H9 (cell line): ENCODE data around the gene ACKR3. TPM values are rescaled to one million over a fixed set of nuclear protein-coding genes. Genes with fewer than 3 reads are reported as not detected.

ENCODE experiments used
- DNase-seq: peaks from one replicate; pipeline ENCODE4 v3.0.0-alpha.2; 2017
- H2AFZ ChIP-seq: one replicate; pipeline ENCODE4 v1.6.1; 2013; ENCODE audit warnings: mild to moderate bottlenecking, low read length, control low read depth, moderate library complexity
- H2AK5ac ChIP-seq: 2 replicates; pipeline ENCODE4 v1.6.1; 2013; ENCODE audit warnings: low read length, control low read depth, mixed read lengths; ENCODE audit not compliant: insufficient read length
- H2BK120ac ChIP-seq: one replicate; pipeline ENCODE4 v1.6.1; 2013; ENCODE audit warnings: low read depth, mild to moderate bottlenecking, low read length, control low read depth, inconsistent platforms; ENCODE audit not compliant: poor library complexity, severe bottlenecking
- H2BK12ac ChIP-seq: 2 replicates; pipeline ENCODE4 v1.6.1; 2013; ENCODE audit warnings: low read length, control low read depth, mixed read lengths, low read depth; ENCODE audit not compliant: insufficient read length
- H2BK15ac ChIP-seq: 2 replicates; pipeline ENCODE4 v1.6.1; 2013; ENCODE audit warnings: low read depth, low read length, control low read depth
- H2BK20ac ChIP-seq: one replicate; pipeline ENCODE4 v1.6.1; 2013; ENCODE audit warnings: low read depth, mild to moderate bottlenecking, low read length, control low read depth, inconsistent platforms; ENCODE audit not compliant: poor library complexity, severe bottlenecking
- H2BK5ac ChIP-seq: 2 replicates; pipeline ENCODE4 v1.6.1; 2013; ENCODE audit warnings: low read length, control low read depth, mixed read lengths; ENCODE audit not compliant: insufficient read length
- H3K14ac ChIP-seq: 2 replicates; pipeline ENCODE4 v1.6.1; 2013; ENCODE audit warnings: low read length, control low read depth; ENCODE audit not compliant: insufficient read depth
- H3K18ac ChIP-seq: 2 replicates; pipeline ENCODE4 v1.6.1; 2013; ENCODE audit warnings: low read depth, mild to moderate bottlenecking, mixed read lengths, low read length, control low read depth; ENCODE audit not compliant: insufficient read length
- H3K23ac ChIP-seq: 2 replicates; pipeline ENCODE4 v1.6.1; 2013; ENCODE audit warnings: low read length, control low read depth, mixed read lengths, low read depth; ENCODE audit not compliant: insufficient read length
- H3K23me2 ChIP-seq: 2 replicates; pipeline ENCODE4 v1.6.1; 2013; ENCODE audit warnings: low read depth, mild to moderate bottlenecking, mixed read lengths, low read length, control low read depth; ENCODE audit not compliant: insufficient read length, poor library complexity, severe bottlenecking
- H3K27ac ChIP-seq: 2 replicates; pipeline ENCODE4 v1.5.1; 2013; ENCODE audit warnings: low read length, control low read depth, mixed read lengths, low read depth; ENCODE audit not compliant: insufficient read length
- H3K27me3 ChIP-seq: 2 replicates; pipeline ENCODE4 v1.6.1; 2013; ENCODE audit warnings: low read length, control low read depth, inconsistent platforms; ENCODE audit not compliant: insufficient read depth
- H3K4ac ChIP-seq: 2 replicates; pipeline ENCODE4 v1.6.1; 2013; ENCODE audit warnings: low read depth, mild to moderate bottlenecking, control low read depth, inconsistent platforms, low read length, moderate library complexity
- H3K4me1 ChIP-seq: 2 replicates; pipeline ENCODE4 v1.6.1; 2013; ENCODE audit warnings: low read length, control low read depth, inconsistent platforms; ENCODE audit not compliant: insufficient read depth
- H3K4me2 ChIP-seq: 2 replicates; pipeline ENCODE4 v1.6.1; 2013; ENCODE audit warnings: low read length, control low read depth, mixed read lengths; ENCODE audit not compliant: insufficient read length, insufficient read depth
- H3K56ac ChIP-seq: 2 replicates; pipeline ENCODE4 v1.6.1; 2013; ENCODE audit warnings: low read depth, mild to moderate bottlenecking, mixed read lengths, low read length, control low read depth; ENCODE audit not compliant: insufficient read length
- H3K79me1 ChIP-seq: 2 replicates; pipeline ENCODE4 v1.6.1; 2013; ENCODE audit warnings: low read depth, mild to moderate bottlenecking, moderate library complexity, low read length, control low read depth, inconsistent platforms; ENCODE audit not compliant: insufficient read depth, poor library complexity, severe bottlenecking
- H3K79me2 ChIP-seq: 2 replicates; pipeline ENCODE4 v1.6.1; 2013; ENCODE audit warnings: low read length, control low read depth, inconsistent platforms; ENCODE audit not compliant: insufficient read depth
- H3K9ac ChIP-seq: 2 replicates; pipeline ENCODE4 v1.6.1; 2013; ENCODE audit warnings: low read length, control low read depth, mixed read lengths; ENCODE audit not compliant: insufficient read length; ENCODE audit errors: extremely low read depth
- H3K9me3 ChIP-seq: one replicate; pipeline ENCODE4 v1.6.1; 2013; ENCODE audit warnings: low read depth, low read length, inconsistent platforms; ENCODE audit not compliant: control insufficient read depth
- H3T11ph ChIP-seq: one replicate; pipeline ENCODE4 v1.6.1; 2013; ENCODE audit warnings: mild to moderate bottlenecking, low read length, control low read depth, inconsistent platforms
- H4K20me1 ChIP-seq: one replicate; pipeline ENCODE4 v1.6.1; 2013; ENCODE audit not compliant: control insufficient read depth, insufficient read length, insufficient read depth
- H4K5ac ChIP-seq: 2 replicates; pipeline ENCODE4 v1.6.1; 2013; ENCODE audit warnings: low read depth, mild to moderate bottlenecking, mixed read lengths, low read length, control low read depth; ENCODE audit not compliant: insufficient read length
- H4K8ac ChIP-seq: replicated peaks from 2 replicates; pipeline ENCODE4 v1.6.1; 2013; ENCODE audit warnings: low read length, control low read depth, mixed read lengths, low read depth; ENCODE audit not compliant: insufficient read length
- H4K91ac ChIP-seq: 2 replicates; pipeline ENCODE4 v1.6.1; 2013; ENCODE audit warnings: low read depth, mild to moderate bottlenecking, moderate library complexity, mixed read lengths, low read length, control low read depth; ENCODE audit not compliant: insufficient read length
- H3K27ac Mint-ChIP-seq, 3 experiments: 2 replicates in 2 of 3; 3 replicates in 1 of 3; pipeline ENCODE4 v1.8.0; 2020 to 2021; ENCODE audit warnings: mixed read lengths in 3 of 3, mild to moderate bottlenecking in 1 of 3, moderate library complexity in 1 of 3
- H3K27me3 Mint-ChIP-seq: 2 replicates; pipeline ENCODE4 v1.8.0; 2021; ENCODE audit warnings: low read depth, mild to moderate bottlenecking, moderate library complexity, mixed read lengths
- H3K36me3 Mint-ChIP-seq, 3 experiments: 2 replicates in 2 of 3; 3 replicates in 1 of 3; pipeline ENCODE4 v1.8.0; 2020 to 2021; ENCODE audit warnings: low read depth in 3 of 3, mixed read lengths in 3 of 3; ENCODE audit not compliant: insufficient read depth in 1 of 3
- H3K4me1 Mint-ChIP-seq, 2 experiments: 2 replicates each; pipeline ENCODE4 v1.8.0; 2020; ENCODE audit warnings: mixed read lengths in 2 of 2
- H3K4me3 Mint-ChIP-seq, 2 experiments: 2 replicates in 1 of 2; 3 replicates in 1 of 2; pipeline ENCODE4 v1.8.0; 2020 to 2021; ENCODE audit warnings: mild to moderate bottlenecking in 2 of 2, mixed read lengths in 2 of 2, moderate library complexity in 1 of 2
- H3K9me3 Mint-ChIP-seq, 2 experiments: 2 replicates in 1 of 2; 3 replicates in 1 of 2; pipeline ENCODE4 v1.8.0; 2020; ENCODE audit warnings: mild to moderate bottlenecking in 2 of 2, mixed read lengths in 2 of 2, moderate library complexity in 1 of 2
- WGBS: extraction: QIAGEN DNeasy Blood & Tissue Kit; methylation state at CpG from one replicate; pipeline ENCODE4 v1.1.7; 2013; ENCODE audit warnings: missing lambda C conversion rate, low lambda C conversion rate, mixed read lengths; ENCODE audit not compliant: insufficient read length; ENCODE audit errors: extremely low coverage; 5-methylcytosine and 5-hydroxymethylcytosine counted together
- total RNA-seq: library from RNA; stranded (reverse); gene quantifications from 2 replicates; pipeline ENCODE4 v1.2.1, GENCODE V29; 2021
- TF ChIP-seq, protein P1 (sequence below): fragments of 200-600 bp; sonication (generic); conservative IDR thresholded peaks from 3 replicates; pipeline ENCODE4 v1.8.0; 2021; ENCODE audit warnings: antibody characterized with exemption, mild to moderate bottlenecking

ACKR3 gene
- total RNA-seq, 1 experiment from 2014 or later: 0.44 TPM

DNA sequence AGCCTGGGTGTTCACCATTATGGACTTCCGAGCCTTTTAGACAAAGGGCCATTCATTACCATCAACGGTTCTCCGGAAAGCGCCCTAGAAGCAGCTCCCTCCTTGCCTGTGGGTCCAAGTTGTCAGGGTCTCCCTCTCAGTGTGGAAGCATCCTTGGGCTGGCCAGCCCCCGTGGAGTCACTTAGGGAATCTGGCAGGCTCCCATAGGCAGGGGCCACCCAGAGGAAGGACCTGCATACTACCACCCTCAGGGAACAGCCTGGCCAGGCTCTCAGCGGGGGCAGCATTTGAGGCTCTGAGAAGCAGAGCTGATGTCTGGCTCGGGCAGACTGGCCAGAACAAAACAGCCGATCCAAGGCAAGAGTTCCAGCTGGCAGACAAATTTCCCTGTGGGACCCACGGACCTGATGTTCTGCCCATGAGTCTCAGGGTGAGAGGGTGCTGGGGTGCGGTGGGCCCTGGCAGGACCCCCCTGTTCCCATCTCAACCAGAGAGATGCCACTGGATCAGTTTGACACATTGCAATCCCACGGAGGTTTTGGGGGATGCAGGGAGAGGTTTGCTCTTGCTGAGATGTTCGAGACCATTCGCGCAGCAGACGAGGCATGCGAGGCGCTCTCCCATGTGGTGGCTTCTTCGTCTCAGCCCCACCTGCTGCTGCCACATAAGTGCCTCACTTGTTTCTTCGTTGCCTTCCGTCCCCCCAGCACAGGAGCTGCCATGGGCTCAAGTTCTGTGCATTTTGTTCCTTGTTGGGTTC is 56.9 kb downstream of the ACKR3 start:
- Histone ChIP-seq H2AFZ (no peak overlapping the region), H3K4me2 (no peak overlapping the region), H3K4me1 (no peaks in the 10 kb centered on the region), H3K4ac (no peak overlapping the region), H2BK15ac (no peak overlapping the region), H2BK5ac (no peak overlapping the region), H3K23me2 (no peaks in the 10 kb centered on the region), H3K56ac (no peak overlapping the region), H2BK120ac (no peak overlapping the region), H3K27ac (no peak overlapping the region), H4K91ac (no peak overlapping the region), H3K79me1 (no peaks in the 10 kb centered on the region), H3K14ac (peak overlapping the region; percentile 25; the same call in 1 of the 2 replicates), H3K79me2 (no peaks in the 10 kb centered on the region), H3K27me3 (no peaks in the 10 kb centered on the region), H2BK12ac (no peak overlapping the region), H3T11ph (no peak overlapping the region), H2BK20ac (no peak overlapping the region), H4K5ac (no peak overlapping the region), H3K9ac (no peak overlapping the region), H4K20me1 (no peaks in the 10 kb centered on the region), H3K18ac (no peak overlapping the region), H3K23ac (no peak overlapping the region), H3K9me3 (no peaks in the 10 kb centered on the region), H2AK5ac (no peak overlapping the region), H4K8ac (no peak overlapping the region)
- TF ChIP-seq, protein P1, sequence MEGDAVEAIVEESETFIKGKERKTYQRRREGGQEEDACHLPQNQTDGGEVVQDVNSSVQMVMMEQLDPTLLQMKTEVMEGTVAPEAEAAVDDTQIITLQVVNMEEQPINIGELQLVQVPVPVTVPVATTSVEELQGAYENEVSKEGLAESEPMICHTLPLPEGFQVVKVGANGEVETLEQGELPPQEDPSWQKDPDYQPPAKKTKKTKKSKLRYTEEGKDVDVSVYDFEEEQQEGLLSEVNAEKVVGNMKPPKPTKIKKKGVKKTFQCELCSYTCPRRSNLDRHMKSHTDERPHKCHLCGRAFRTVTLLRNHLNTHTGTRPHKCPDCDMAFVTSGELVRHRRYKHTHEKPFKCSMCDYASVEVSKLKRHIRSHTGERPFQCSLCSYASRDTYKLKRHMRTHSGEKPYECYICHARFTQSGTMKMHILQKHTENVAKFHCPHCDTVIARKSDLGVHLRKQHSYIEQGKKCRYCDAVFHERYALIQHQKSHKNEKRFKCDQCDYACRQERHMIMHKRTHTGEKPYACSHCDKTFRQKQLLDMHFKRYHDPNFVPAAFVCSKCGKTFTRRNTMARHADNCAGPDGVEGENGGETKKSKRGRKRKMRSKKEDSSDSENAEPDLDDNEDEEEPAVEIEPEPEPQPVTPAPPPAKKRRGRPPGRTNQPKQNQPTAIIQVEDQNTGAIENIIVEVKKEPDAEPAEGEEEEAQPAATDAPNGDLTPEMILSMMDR: no peak; the same call in 2 of the 3 replicates
- H3K4me1 Mint-ChIP-seq: peaks cover 4 to 8% of the 10 kb centered on the region in 2 experiments; a peak in 2 of 4 replicates
- H3K4me3 Mint-ChIP-seq: peak overlapping the region in 1 of 2 experiments; percentile 23; a peak in 1 of 5 replicates
- H3K36me3 Mint-ChIP-seq: no peaks in the 10 kb centered on the region; a peak in 1 of 7 replicates
- no peak overlapping the region; a peak in 1 of 7 replicates for H3K27ac Mint-ChIP-seq
- WGBS: no CpG with 5 or more reads among the region's 20 CpGs
- H3K27me3 Mint-ChIP-seq: peaks cover under 1% of the 10 kb centered on the region
- H3K9me3 Mint-ChIP-seq: peaks cover 0 to 3% of the 10 kb centered on the region in 2 experiments; a peak in 1 of 5 replicates
- DNase-seq: no peak
